SK-N-MC (cell line): ENCODE results near the gene MAPK8IP2.

ENCODE experiments used
- EZH2 ChIP-seq: fragments of 200-600 bp; sonication (generic); IDR thresholded peaks from one replicate; pipeline ENCODE4 v1.6.1; 2017; ENCODE audit warnings: antibody characterized with exemption
- FOXP2 ChIP-seq: optimal IDR thresholded peaks from 2 replicates; pipeline ENCODE3; 2011; ENCODE audit warnings: mild to moderate bottlenecking, moderate library complexity; ENCODE audit not compliant: insufficient read depth; ENCODE audit errors: extremely low read length, control extremely low read depth
- POLR2AphosphoS5 ChIP-seq: IDR thresholded peaks from 2 replicates; pipeline ENCODE4 v1.6.1; 2012; ENCODE audit warnings: mild to moderate bottlenecking, low read depth, low read length, borderline replicate concordance

DNA sequence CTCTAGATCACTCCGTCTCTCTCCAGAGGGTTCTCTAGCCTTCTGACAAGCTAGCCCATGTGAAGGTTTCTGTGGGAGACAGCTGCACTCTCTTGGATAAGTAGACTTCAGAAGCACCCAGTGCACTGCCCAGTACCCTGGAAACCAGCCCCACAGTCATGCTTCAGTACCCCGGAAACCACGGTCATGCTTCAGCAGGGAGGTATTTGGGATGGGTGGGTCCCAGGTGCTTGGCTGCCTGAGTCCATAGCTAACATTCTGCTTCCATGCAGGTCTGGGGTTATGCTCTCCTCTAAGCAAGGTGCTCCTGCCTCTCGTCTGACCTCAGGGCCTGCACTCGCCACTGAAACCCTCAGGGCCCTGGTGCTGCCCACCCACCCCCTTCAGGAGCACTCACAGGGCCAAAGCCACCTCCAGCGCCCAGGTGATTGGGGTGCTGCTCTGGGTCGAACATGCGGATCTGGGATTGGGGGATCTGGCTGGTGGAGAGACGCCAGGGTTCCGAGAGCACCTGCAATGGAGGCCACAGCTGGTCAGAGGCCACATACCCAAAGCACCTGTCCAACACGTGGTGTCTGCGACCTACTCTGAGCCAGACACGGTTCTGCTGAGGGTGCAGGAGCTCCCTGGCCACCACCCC lies 30.6 kb upstream of the MAPK8IP2 start:
- TF ChIP-seq EZH2 (no peak), POLR2AphosphoS5 (no peak), FOXP2 (no peak)
